ENCODE data around the gene RRP1B. TPM values are rescaled to one million over a fixed set of nuclear protein-coding genes. Genes with fewer than 3 reads are reported as not detected.
"Not testable (repeated sequence)": the region's sequence is repeated elsewhere in the genome, so short reads cannot be mapped to it uniquely, and the experiment has no call there.

RRP1B gene
- total and polyA plus RNA-seq, 2 of the 13 experiments (the other 11 are each of a cell fraction or from before 2014, with no cell fraction given): 16.3 to 46.2 TPM

DNA sequence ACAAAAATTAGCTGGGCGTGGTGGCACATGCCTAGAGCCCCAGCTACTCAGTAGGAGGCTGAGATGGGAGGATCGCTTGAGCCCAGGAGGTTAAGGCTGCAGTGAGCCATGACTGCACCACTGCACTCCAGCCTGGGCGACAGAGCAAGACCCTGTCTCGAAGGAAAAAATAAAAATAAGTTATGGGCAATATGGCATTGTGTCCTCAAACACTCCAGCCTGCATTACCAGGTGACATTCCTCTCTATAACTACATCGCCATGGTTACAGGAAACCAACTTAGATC is 40.1 kb downstream of the RRP1B start:
- 74% methylated on average over 5 of the region's 5 CpGs for WGBS (ENCODE audit: low lambda C conversion rate)
- DNase-seq (ENCODE audit: low spot score); H3K36me3 ChIP-seq (replicated peaks in 1 of 2; ENCODE audit: control insufficient read depth in 1 of 2, insufficient read depth in 2 of 2, low read length in 2 of 2); H3K79me2 ChIP-seq (ENCODE audit: insufficient read depth, low read length); intact Hi-C loops (cut with micrococcal nuclease; ENCODE audit: unreplicated experiment); H3K4me2 ChIP-seq (ENCODE audit: low read depth, low read length); ATAC-seq; H3K9ac ChIP-seq (ENCODE audit: insufficient read depth, low read depth, low read length); H3K9me3 ChIP-seq (ENCODE audit: low read length); H3K27me3 ChIP-seq (ENCODE audit: control insufficient read depth in 1 of 2, insufficient read depth in 2 of 2, low read length in 2 of 2); CTCF ChIA-PET (ENCODE audit: low intra/inter-chr PET ratio, low total read pairs); BruUV-seq (replicated peaks); FAIRE-seq; H4K20me1 ChIP-seq (ENCODE audit: insufficient read depth, low read length); H2AFZ ChIP-seq (ENCODE audit: low read length); H3K4me3 ChIP-seq (replicated peaks in 1 of 3; ENCODE audit: insufficient read depth in 1 of 3, low read depth in 2 of 3, low read length in 3 of 3); in situ Hi-C loops (cut with HindIII; ENCODE audit: extremely low pct_ligation_motif_present, low pct_unique_long_range_greater_than_20kb): not testable (repeated sequence)
- H3K27ac ChIP-seq (ENCODE audit: extremely low read length, insufficient read depth, low read length): peak overlapping the region; percentile 69
- POLR2A ChIA-PET: interaction anchor here (1.8 kb wide), 1 partner anchor 29 kb away, joined by 8 read pairs; no protein-coding TSS in a partner anchor
- peaks cover 79% of the 10 kb centered on the region for H3K4me1 ChIP-seq (ENCODE audit: insufficient read depth, low read length)
- TF ChIP-seq, protein P1, sequence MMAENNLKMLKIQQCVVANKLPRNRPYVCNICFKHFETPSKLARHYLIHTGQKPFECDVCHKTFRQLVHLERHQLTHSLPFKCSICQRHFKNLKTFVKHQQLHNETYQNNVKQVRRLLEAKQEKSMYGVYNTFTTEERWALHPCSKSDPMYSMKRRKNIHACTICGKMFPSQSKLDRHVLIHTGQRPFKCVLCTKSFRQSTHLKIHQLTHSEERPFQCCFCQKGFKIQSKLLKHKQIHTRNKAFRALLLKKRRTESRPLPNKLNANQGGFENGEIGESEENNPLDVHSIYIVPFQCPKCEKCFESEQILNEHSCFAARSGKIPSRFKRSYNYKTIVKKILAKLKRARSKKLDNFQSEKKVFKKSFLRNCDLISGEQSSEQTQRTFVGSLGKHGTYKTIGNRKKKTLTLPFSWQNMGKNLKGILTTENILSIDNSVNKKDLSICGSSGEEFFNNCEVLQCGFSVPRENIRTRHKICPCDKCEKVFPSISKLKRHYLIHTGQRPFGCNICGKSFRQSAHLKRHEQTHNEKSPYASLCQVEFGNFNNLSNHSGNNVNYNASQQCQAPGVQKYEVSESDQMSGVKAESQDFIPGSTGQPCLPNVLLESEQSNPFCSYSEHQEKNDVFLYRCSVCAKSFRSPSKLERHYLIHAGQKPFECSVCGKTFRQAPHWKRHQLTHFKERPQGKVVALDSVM (CRISPR knock-in tag; IDR thresholded peaks at IDR 0.05): peak; percentile 82; the same call in 1 of the 2 replicates

DNA sequence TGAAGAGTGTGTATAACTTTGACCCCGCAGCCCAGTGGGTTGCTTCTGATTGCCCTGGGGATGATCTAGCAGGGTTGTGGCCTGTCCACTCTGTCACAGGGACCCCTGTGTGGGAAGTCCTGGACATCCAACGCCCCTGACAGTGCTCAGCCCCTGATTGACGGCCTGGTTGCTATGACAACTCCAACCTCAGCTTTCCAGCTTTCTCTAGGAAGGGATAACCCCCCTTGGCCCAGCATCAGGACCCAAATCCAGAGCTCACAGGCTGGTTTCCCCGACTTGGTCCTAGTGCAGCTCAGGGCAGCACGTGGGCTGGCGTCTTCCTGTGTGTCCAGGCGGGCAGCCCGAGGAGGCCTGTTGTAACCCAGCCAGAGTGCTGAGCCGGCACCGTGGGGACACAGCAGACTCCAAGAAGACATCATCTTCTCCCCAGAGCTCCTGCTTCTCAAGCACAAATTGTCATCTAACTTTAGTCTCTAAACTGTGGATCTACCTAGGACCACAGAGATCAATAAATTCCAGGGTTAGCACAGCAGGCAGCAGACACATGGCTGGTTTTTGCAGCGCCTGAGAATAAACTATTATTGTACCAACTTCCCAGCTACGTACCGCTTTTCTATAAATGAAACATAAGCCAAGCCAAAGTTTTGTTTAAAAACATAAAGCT is 40.7 kb downstream of the RRP1B start:
- Histone ChIP-seq H3K4me1 (ENCODE audit: insufficient read depth, low read length) (peaks cover 79% of the 10 kb centered on the region), H3K27ac (ENCODE audit: extremely low read length, insufficient read depth, low read length) (peak overlapping the region; percentile 69), H3K4me3 (replicated peaks in 1 of 3; ENCODE audit: insufficient read depth in 1 of 3, low read depth in 2 of 3, low read length in 3 of 3) (no peak overlapping the region), H3K4me2 (ENCODE audit: low read depth, low read length) (peak overlapping the region; percentile 41), H3K9ac (ENCODE audit: insufficient read depth, low read depth, low read length) (no peak overlapping the region), H3K9me3 (ENCODE audit: low read length) (no peaks in the 10 kb centered on the region), H2AFZ (ENCODE audit: low read length) (no peak overlapping the region), H4K20me1 (ENCODE audit: insufficient read depth, low read length) (no peaks in the 10 kb centered on the region), H3K27me3 (ENCODE audit: control insufficient read depth in 1 of 2, insufficient read depth in 2 of 2, low read length in 2 of 2) (no peaks in the 10 kb centered on the region), H3K36me3 (replicated peaks in 1 of 2; ENCODE audit: control insufficient read depth in 1 of 2, insufficient read depth in 2 of 2, low read length in 2 of 2) (peaks cover 2 to 9% of the 10 kb centered on the region in 2 experiments; a peak in 2 of 5 replicates), H3K79me2 (ENCODE audit: insufficient read depth, low read length) (no peaks in the 10 kb centered on the region)
- POLR2A ChIA-PET: interaction anchor here (1.2 to 1.8 kb wide), 2 partner anchors 19 to 29 kb away, joined by 5 to 8 read pairs; no protein-coding TSS in a partner anchor
- intact Hi-C loops (cut with micrococcal nuclease; ENCODE audit: unreplicated experiment): loop anchor here (10.0 kb wide), 1 partner anchor 75 kb away; the partner anchor contains the start of gene CSTB
- 51% methylated on average over 7 of the region's 13 CpGs for WGBS (ENCODE audit: low lambda C conversion rate)
- CTCF ChIA-PET (ENCODE audit: low intra/inter-chr PET ratio, low total read pairs): no interaction called here
- ATAC-seq: peak; percentile 31
- in situ Hi-C loops (cut with HindIII; ENCODE audit: extremely low pct_ligation_motif_present, low pct_unique_long_range_greater_than_20kb): no loop called here
- no TSS peak for BruUV-seq (replicated peaks)
- FAIRE-seq: no peak
- no peak for DNase-seq (ENCODE audit: low spot score)
- no peak for TF ChIP-seq RARA (CRISPR knock-in tag; IDR thresholded peaks at IDR 0.05)
- no peak for TF ChIP-seq SMAD1 (CRISPR knock-in tag; IDR thresholded peaks at IDR 0.05; ENCODE audit: borderline replicate concordance, low read depth)
- TF ChIP-seq ZNF263 (CRISPR knock-in tag; IDR thresholded peaks at IDR 0.05): no peak
- TF ChIP-seq, protein P2, sequence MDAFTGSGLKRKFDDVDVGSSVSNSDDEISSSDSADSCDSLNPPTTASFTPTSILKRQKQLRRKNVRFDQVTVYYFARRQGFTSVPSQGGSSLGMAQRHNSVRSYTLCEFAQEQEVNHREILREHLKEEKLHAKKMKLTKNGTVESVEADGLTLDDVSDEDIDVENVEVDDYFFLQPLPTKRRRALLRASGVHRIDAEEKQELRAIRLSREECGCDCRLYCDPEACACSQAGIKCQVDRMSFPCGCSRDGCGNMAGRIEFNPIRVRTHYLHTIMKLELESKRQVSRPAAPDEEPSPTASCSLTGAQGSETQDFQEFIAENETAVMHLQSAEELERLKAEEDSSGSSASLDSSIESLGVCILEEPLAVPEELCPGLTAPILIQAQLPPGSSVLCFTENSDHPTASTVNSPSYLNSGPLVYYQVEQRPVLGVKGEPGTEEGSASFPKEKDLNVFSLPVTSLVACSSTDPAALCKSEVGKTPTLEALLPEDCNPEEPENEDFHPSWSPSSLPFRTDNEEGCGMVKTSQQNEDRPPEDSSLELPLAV (CRISPR knock-in tag; conservative IDR thresholded peaks at IDR 0.05; ENCODE audit: low read depth): no peak
- no peak for TF ChIP-seq KLF9 (CRISPR knock-in tag; IDR thresholded peaks at IDR 0.05; ENCODE audit: low read depth)
- TF ChIP-seq, protein P3, sequence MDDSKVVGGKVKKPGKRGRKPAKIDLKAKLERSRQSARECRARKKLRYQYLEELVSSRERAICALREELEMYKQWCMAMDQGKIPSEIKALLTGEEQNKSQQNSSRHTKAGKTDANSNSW (CRISPR knock-in tag; IDR thresholded peaks at IDR 0.05; ENCODE audit: borderline replicate concordance): no peak
- TF ChIP-seq, protein P4, sequence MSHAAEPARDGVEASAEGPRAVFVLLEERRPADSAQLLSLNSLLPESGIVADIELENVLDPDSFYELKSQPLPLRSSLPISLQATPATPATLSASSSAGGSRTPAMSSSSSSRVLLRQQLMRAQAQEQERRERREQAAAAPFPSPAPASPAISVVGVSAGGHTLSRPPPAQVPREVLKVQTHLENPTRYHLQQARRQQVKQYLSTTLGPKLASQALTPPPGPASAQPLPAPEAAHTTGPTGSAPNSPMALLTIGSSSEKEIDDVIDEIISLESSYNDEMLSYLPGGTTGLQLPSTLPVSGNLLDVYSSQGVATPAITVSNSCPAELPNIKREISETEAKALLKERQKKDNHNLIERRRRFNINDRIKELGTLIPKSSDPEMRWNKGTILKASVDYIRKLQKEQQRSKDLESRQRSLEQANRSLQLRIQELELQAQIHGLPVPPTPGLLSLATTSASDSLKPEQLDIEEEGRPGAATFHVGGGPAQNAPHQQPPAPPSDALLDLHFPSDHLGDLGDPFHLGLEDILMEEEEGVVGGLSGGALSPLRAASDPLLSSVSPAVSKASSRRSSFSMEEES (CRISPR knock-in tag; IDR thresholded peaks at IDR 0.05): no peak
- TF ChIP-seq NFYB (CRISPR knock-in tag; IDR thresholded peaks at IDR 0.05): no peak
